K562 (cell line): ENCODE measurements around the gene FN3K. TPM values are rescaled to one million over a fixed set of nuclear protein-coding genes. Genes with fewer than 3 reads are reported as not detected.

Experiments
- ATF3 ChIP-seq, 2 experiments: fragments of 450-650 bp in 1 of 2; sonication (generic) in 1 of 2; formaldehyde crosslinking in 1 of 2; IDR thresholded peaks in 1 of 2; conservative IDR thresholded peaks in 1 of 2; 2 replicates each; pipeline versions ENCODE4 v1.6.1 to v1.8.1; 2016 to 2023; ENCODE audit warnings: mild to moderate bottlenecking in 2 of 2, moderate library complexity in 2 of 2, inconsistent platforms in 1 of 2, missing genetic modification reagents in 1 of 2
- CXXC5 ChIP-seq: fragments of 250-450 bp; sonication (Bioruptor Pico); IDR thresholded peaks from 2 replicates; pipeline ENCODE4 v1.8.0; 2022; ENCODE audit warnings: inconsistent platforms, mild to moderate bottlenecking, moderate library complexity
- ETV6 ChIP-seq, 3 experiments: fragments of 150-350 bp in 1 of 3; sonication (generic) in 1 of 3; formaldehyde crosslinking in 1 of 3; IDR thresholded peaks; 2 replicates each; pipeline versions ENCODE4 v1.6.1 to v1.8.0; 2014 to 2022; ENCODE audit warnings: borderline replicate concordance in 2 of 3, low read depth in 2 of 3, antibody characterized with exemption in 1 of 3, low read length in 1 of 3, mild to moderate bottlenecking in 1 of 3, missing genetic modification reagents in 1 of 3
- KDM1A ChIP-seq, 2 experiments: fragments of 450-650 bp; IDR thresholded peaks; 2 replicates each; pipeline ENCODE4 v1.6.1; 2016; ENCODE audit warnings: mild to moderate bottlenecking in 2 of 2
- L3MBTL2 ChIP-seq: fragments of 450-650 bp; IDR thresholded peaks from 2 replicates; pipeline ENCODE4 v1.6.1; 2016; ENCODE audit warnings: mild to moderate bottlenecking, moderate library complexity
- POLR2AphosphoS5 ChIP-seq: IDR thresholded peaks from 2 replicates; pipeline ENCODE4 v1.6.1; 2011; ENCODE audit warnings: mild to moderate bottlenecking, low read depth, low read length, moderate library complexity; ENCODE audit not compliant: control insufficient read depth, insufficient read depth
- TBL1XR1 ChIP-seq, 2 experiments: IDR thresholded peaks; 2 replicates each; pipeline ENCODE4 v1.6.1; 2012; ENCODE audit warnings: improper control_type of control experiment in 2 of 2, low read length in 2 of 2, mild to moderate bottlenecking in 1 of 2
- TOE1 ChIP-seq, 2 experiments: fragments of 450-650 bp in 1 of 2; sonication (generic) in 1 of 2; formaldehyde crosslinking in 1 of 2; IDR thresholded peaks; 2 replicates each; pipeline versions ENCODE4 v1.7.1 to v1.8.0; 2016 to 2022; ENCODE audit warnings: borderline replicate concordance in 2 of 2, mild to moderate bottlenecking in 2 of 2, antibody characterized with exemption in 1 of 2, inconsistent platforms in 1 of 2, low read depth in 1 of 2, missing genetic modification reagents in 1 of 2, moderate library complexity in 1 of 2
- ZNF551 ChIP-seq: fragments of 250-450 bp; sonication (Bioruptor Pico); IDR thresholded peaks from 2 replicates; pipeline ENCODE4 v1.5.0; 2021; ENCODE audit warnings: mild to moderate bottlenecking, moderate library complexity
- polyA plus RNA-seq, 8 experiments: library from polyadenylated mRNA; depleted of rRNA in 4 of 8; stranded (reverse) in 5 of 8; unstranded in 3 of 8; fragments of >200 nt; fragmentation: Nextera tagmentation in 2 of 8; fragmentation: Illumina TruSeq in 1 of 8; extraction: Ambion mirVana in 2 of 8; extraction: Trizol in 1 of 8; gene quantifications; 2 replicates each; pipeline versions ENCODE4 v1.2.1 to v1.2.3, GENCODE V29; 2011 to 2014; ENCODE audit warnings: inconsistent platforms in 1 of 8, missing spikeins in 1 of 8
- total RNA-seq, 7 experiments: library from RNA; depleted of rRNA in 6 of 7; stranded (reverse); fragments of >200 nt in 6 of 7; fragmentation: Illumina TruSeq in 2 of 7; extraction: Trizol in 2 of 7; gene quantifications; 2 replicates each; pipeline versions ENCODE4 v1.2.1 to v1.2.3, GENCODE V29; 2011 to 2021; ENCODE audit warnings: low replicate concordance in 1 of 7
- TF ChIP-seq, protein P1 (sequence below): fragments of 250-450 bp; sonication (Bioruptor Pico); IDR thresholded peaks from 2 replicates; pipeline ENCODE4 v1.4.0; 2020
- TF ChIP-seq, protein P2 (sequence below): fragments of 450-650 bp; IDR thresholded peaks from 2 replicates; pipeline ENCODE4 v1.6.1; 2016; ENCODE audit warnings: borderline replicate concordance
- TF ChIP-seq, protein P3 (sequence below): fragments of 450-650 bp; formaldehyde crosslinking; IDR thresholded peaks from 2 replicates; pipeline ENCODE4 v1.4.0; 2022; ENCODE audit warnings: missing genetic modification characterization

FN3K gene
- total and polyA plus RNA-seq, 9 of the 15 experiments (the other 6 are each of a cell fraction or from before 2014, with no cell fraction given): 0.08 to 22.7 (median 3.8) TPM

- TF ChIP-seq, protein P1, sequence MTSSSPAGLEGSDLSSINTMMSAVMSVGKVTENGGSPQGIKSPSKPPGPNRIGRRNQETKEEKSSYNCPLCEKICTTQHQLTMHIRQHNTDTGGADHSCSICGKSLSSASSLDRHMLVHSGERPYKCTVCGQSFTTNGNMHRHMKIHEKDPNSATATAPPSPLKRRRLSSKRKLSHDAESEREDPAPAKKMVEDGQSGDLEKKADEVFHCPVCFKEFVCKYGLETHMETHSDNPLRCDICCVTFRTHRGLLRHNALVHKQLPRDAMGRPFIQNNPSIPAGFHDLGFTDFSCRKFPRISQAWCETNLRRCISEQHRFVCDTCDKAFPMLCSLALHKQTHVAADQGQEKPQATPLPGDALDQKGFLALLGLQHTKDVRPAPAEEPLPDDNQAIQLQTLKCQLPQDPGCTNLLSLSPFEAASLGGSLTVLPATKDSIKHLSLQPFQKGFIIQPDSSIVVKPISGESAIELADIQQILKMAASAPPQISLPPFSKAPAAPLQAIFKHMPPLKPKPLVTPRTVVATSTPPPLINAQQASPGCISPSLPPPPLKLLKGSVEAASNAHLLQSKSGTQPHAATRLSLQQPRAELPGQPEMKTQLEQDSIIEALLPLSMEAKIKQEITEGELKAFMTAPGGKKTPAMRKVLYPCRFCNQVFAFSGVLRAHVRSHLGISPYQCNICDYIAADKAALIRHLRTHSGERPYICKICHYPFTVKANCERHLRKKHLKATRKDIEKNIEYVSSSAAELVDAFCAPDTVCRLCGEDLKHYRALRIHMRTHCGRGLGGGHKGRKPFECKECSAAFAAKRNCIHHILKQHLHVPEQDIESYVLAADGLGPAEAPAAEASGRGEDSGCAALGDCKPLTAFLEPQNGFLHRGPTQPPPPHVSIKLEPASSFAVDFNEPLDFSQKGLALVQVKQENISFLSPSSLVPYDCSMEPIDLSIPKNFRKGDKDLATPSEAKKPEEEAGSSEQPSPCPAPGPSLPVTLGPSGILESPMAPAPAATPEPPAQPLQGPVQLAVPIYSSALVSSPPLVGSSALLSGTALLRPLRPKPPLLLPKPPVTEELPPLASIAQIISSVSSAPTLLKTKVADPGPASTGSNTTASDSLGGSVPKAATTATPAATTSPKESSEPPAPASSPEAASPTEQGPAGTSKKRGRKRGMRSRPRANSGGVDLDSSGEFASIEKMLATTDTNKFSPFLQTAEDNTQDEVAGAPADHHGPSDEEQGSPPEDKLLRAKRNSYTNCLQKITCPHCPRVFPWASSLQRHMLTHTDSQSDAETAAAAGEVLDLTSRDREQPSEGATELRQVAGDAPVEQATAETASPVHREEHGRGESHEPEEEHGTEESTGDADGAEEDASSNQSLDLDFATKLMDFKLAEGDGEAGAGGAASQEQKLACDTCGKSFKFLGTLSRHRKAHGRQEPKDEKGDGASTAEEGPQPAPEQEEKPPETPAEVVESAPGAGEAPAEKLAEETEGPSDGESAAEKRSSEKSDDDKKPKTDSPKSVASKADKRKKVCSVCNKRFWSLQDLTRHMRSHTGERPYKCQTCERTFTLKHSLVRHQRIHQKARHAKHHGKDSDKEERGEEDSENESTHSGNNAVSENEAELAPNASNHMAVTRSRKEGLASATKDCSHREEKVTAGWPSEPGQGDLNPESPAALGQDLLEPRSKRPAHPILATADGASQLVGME: no peak; the same call in none of the 2 replicates
- TF ChIP-seq, protein P2, sequence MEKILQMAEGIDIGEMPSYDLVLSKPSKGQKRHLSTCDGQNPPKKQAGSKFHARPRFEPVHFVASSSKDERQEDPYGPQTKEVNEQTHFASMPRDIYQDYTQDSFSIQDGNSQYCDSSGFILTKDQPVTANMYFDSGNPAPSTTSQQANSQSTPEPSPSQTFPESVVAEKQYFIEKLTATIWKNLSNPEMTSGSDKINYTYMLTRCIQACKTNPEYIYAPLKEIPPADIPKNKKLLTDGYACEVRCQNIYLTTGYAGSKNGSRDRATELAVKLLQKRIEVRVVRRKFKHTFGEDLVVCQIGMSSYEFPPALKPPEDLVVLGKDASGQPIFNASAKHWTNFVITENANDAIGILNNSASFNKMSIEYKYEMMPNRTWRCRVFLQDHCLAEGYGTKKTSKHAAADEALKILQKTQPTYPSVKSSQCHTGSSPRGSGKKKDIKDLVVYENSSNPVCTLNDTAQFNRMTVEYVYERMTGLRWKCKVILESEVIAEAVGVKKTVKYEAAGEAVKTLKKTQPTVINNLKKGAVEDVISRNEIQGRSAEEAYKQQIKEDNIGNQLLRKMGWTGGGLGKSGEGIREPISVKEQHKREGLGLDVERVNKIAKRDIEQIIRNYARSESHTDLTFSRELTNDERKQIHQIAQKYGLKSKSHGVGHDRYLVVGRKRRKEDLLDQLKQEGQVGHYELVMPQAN: peak; percentile 66
- TF ChIP-seq, protein P3, sequence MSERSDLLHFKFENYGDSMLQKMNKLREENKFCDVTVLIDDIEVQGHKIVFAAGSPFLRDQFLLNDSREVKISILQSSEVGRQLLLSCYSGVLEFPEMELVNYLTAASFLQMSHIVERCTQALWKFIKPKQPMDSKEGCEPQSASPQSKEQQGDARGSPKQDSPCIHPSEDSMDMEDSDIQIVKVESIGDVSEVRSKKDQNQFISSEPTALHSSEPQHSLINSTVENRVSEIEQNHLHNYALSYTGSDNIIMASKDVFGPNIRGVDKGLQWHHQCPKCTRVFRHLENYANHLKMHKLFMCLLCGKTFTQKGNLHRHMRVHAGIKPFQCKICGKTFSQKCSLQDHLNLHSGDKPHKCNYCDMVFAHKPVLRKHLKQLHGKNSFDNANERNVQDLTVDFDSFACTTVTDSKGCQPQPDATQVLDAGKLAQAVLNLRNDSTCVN (CRISPR knock-in tag): no peak
- TF ChIP-seq ETV6 (IDR thresholded peaks at IDR 0.05; ENCODE audit: borderline replicate concordance in 1 of 2, low read depth in 2 of 2, low read length in 1 of 2): no peak
- TF ChIP-seq ETV6 (CRISPR knock-in tag; IDR thresholded peaks at IDR 0.05; ENCODE audit: borderline replicate concordance): peak; percentile 83; the same call in 1 of the 2 replicates
- no peak for TF ChIP-seq ZNF551 (CRISPR knock-in tag)
- no peak; a peak in 1 of 4 replicates for TF ChIP-seq KDM1A (IDR thresholded peaks at IDR 0.05)
- no peak for TF ChIP-seq ATF3 (IDR thresholded peaks at IDR 0.05)
- 0 out of 2 replicates have a peak, but pooled peaks have one; percentile 21 for TF ChIP-seq ATF3 (CRISPR knock-in tag; conservative IDR thresholded peaks at IDR 0.05)
- TF ChIP-seq CXXC5 (CRISPR knock-in tag): peak; percentile 96
- peak; percentile 85 for TF ChIP-seq L3MBTL2
- peak; percentile 93 for TF ChIP-seq TOE1 (IDR thresholded peaks at IDR 0.05; ENCODE audit: borderline replicate concordance)
- TF ChIP-seq TOE1 (CRISPR knock-in tag; IDR thresholded peaks at IDR 0.05; ENCODE audit: borderline replicate concordance, low read depth): no peak
- no peak for TF ChIP-seq TBL1XR1 (IDR thresholded peaks at IDR 0.05; ENCODE audit: low read length in 2 of 2)
- no peak; the same call in 1 of the 2 replicates for TF ChIP-seq POLR2AphosphoS5
These were observed 16.4 kb downstream of the FN3K start, which contains the start of gene TBCD (continued) for GRCh38 chr17:82751571-82752370.
